GM18502 (cell line): Measurements from ENCODE around the gene POLR2J2.
"Not testable (repeated sequence)": the region's sequence is repeated elsewhere in the genome, so short reads cannot be mapped to it uniquely, and the experiment has no call there.

Source experiments
- ATAC-seq: cut with Tn5 transposase; IDR thresholded peaks from one replicate; pipeline ENCODE4 v1.9.1; 2021; ENCODE audit warnings: mild to moderate bottlenecking; ENCODE audit not compliant: unreplicated experiment, poor library complexity

The POLR2J2 gene

DNA sequence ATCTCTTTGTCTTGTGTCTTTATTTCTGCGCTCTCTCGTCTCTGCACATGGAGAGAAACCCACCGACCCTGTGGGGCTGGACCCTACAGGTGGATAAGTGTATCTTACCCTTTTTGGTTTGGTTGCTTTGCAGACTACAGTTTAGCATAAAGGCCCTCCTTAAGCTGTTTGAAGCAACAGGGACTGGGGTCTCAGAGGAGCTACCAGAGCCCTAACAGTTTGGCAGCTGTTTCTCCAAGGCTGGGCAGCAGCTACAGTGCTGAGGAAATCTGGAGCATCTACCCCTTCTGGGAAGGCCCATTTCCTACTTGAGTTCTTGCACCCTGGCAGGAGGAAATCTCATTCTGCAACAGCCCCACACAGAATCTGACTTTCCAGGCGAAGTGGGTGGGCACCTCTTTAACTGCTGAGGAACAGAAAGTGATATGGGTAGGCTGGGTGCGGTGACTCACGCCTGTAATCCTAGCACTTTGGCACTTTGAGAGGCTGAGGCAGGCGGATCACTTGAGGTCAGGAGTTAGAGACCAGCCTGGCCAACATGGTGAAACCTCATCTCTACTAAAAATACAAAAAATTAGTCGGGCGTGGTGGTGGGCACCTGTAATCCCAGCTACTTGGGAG is 2.1 kb upstream of the POLR2J2 start:
- ATAC-seq = not testable (repeated sequence)

DNA sequence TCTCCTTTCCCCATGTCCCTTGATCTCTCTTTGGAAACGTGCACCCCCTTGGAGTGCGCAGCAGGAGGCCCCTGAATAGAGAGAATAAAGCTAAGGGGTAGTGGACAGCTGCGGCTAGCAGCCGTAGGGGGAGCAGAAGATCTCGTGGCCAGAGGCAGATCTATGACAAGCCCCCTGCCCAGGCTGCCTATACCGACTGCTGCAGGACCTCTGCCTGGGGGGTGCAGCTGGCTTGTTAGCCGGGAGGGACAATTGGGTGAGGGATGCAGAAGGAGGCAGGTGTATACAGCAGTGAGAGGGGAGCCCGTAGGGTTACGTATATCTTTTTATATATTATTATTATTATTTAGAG is 469 bp upstream of the POLR2J2 start:
- ATAC-seq = peak; percentile 31

DNA sequence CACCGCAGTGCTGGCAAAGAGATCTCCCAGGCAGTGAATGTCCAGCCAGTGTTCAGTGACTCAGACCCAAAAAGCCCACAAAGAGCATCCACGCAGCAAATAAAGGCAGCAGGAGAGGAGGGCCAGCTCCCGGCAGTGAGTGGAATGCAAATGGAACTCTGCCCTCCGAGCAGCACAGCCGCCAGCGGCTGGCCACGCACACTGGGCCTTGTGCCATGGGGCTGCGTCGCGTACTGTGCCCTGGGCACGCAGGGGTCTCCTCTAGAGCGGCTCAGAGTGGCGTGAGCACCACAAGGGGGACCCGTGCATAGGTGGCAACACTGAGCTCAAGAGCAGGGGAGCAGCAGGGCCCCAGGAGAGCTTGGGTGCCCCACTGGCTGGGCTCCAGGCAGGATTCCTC is 3.9 kb downstream of the POLR2J2 start:
- ATAC-seq = not testable (repeated sequence)

DNA sequence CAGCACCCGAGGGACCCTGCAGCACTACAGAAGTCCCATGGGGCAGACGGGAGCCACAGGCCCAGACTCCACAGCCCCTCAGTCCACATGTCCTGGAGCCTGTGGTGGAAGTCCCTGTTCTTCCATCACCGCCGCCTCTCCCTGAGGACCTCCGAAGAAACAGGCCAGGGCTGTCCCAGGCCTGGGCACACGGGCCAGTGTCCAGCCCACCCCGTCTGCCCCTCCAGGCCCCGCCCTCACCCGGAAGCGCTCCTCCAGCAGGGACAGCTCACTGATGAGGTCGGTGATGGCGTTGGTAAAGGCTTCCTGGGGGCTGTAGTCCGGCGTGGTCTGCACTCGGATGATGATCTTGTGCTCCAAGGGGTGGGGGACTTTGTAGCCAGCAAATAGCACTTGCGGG is 4.6 kb downstream of the POLR2J2 start:
- not testable (repeated sequence) for ATAC-seq

DNA sequence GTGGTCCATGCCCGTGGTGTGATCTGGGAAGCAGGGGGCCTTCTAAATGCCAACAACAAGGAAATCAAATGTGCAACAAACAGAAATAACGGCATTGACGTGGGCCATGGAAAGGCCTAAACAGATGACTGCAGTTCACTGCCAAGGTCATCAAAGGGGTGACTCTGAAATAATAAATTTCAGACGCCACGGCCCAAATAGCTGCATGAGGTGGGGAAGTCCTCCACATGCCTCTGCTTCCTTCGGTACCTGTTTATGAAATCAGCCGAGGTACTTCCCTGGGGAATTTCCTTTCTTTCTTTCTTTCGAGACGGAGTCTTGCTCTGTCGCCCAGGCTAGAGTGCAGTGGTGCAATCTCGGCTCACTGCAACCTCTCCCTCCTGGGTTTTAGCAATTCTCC is 6.7 kb downstream of the POLR2J2 start:
- not testable (repeated sequence) for ATAC-seq

DNA sequence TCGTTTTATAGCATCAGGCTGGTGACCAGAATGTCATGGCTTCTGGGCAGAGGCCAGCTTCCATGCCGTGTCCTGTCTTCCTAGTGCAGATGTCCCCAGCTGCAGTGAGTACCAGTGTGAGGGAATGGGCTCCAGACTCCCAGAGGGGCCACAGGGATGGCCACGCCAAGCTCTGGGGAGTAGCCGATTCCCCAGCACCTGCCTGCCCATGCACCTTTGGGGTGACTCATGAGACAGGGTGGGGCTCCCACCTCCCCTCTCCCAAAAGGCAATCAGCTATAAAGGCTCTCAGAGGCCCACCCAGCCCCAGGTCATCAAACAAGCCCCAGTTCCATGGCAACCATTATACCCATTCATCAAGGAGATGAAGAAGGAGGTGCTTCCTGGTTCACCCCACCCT is 21.5 kb downstream of the POLR2J2 start, which contains the start of gene SPDYE2B:
Gene SPDYE2B (plus strand): TSS at position 396 of the 400 bp plus-strand sequence. CDS start 2,030 bp downstream, outside the sequence.
- not testable (repeated sequence) for ATAC-seq

DNA sequence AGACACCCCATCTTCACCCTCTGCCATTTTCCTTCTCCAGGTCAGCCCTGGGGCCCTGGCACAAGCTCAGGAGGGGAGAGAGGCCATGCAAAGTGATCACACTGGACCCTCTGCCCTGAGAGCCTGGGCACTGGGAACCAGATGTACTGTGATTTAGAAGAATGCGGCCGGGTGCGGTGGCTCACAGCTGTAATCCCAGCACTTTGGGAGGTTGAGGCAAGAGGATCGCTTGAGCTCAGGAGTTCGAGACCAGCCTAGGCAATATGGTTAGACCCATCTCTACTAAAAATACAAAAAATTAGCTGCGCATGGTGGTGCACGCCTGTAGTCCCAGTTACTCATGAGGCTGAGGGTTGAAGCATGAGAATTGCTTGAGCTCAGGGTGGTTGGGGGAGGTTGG is 23.6 kb downstream of the POLR2J2 start:
- ATAC-seq = not testable (repeated sequence)

DNA sequence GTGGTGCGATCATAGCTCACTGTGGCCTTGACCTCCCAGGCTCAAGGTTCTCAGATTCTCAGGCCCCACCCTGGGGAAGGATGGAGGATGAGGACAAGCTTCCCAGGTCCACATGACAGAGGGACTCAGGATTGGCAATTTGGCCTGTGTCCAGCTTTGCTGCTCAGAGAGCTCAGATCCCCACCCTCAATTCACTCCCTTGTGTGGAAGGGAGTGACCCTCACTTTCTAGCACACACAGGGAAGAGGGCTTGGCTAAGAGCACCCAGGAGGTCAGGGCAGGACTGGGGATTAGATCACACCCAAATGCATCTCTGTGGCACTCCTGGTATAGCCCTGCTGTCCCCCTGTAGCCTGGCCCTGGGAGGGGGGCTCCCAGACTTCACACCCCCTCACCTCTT is 28.1 kb downstream of the POLR2J2 start:
- not testable (repeated sequence) for ATAC-seq

DNA sequence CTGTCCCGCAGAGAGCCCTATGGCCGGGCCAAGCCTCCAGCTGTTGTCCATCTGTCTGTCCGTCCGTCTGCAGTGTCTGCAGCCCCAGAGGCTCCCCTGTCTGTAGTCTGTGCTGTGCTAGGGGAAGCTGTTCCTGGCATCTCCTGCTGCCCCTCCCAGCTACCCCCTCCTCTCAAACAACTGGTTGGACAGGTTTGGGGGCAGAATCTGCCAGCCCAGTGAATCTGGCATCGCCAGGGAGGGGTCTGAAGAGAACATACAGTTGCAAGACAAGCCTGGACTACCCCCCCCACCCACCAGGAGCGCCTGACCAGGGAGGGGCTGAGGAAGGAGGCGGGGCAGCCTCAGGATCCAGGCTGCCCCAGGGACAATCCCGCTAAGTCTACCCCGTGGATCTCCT is 28.8 kb downstream of the POLR2J2 start, which contains the start of gene UPK3BL1:
Gene UPK3BL1 (minus strand): TSS at position 101 of the 400 bp plus-strand sequence. CDS start 50 bp downstream, at position 51.
- ATAC-seq = not testable (repeated sequence)

DNA sequence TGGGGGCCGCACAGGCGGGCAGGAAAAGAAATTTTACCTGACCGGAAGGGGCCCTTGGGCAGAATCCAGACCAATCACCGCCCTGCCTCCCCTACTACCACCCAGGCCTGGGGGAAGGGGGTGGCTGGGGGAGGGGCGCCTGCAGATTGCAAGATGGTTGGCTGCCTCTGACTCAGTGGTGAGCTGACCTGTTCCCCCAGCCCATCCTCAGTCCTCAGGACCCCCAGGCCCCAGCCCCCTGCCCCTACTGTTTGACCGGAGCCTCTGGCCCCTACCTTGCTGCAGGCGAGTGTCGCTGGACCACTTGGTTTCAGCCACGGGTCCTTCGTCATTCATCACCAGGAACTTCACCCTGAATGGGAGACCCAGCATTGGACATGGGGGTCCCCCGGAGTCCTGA is 32.6 kb downstream of the POLR2J2 start:
- ATAC-seq = peak; percentile 16

DNA sequence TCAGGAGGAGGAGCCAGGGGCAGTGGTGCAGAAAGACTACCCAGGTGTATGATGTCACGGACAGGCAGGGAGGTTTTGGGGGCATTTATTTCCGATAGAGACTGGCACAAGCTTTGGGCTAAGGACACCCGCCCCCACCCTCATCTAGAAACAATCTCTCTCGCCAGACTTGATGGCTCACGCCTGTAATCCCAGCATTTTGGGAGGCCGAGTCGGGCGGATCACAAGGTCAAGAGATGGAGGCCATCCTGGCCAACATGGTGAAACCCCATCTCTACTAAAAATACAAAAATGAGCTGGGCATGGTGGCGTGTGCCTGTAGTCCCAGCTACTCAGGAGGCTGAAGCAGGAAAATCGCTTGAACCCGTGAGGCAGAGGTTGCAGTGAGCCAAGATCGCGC is 34.5 kb downstream of the POLR2J2 start:
- not testable (repeated sequence) for ATAC-seq

DNA sequence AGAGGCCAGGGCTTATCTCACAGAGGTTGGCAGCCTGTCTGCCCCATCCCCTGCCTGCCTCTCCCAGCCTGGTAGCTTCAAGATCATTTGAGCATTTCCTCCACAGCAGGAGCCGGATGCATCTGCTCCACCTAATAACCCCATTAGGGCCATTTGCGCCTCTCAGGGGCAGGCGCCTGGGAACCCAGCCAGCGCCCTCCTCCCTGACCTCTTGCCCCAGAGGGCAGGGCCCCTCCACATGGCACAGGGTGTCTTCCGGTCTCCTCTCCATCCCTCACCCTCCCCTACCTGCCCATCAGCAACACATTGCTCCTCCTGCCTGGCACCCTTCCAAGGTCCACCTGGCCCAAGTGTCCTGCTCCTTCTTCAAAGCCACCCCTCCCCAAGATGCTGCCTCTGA is 36.1 kb downstream of the POLR2J2 start:
- ATAC-seq = not testable (repeated sequence)

DNA sequence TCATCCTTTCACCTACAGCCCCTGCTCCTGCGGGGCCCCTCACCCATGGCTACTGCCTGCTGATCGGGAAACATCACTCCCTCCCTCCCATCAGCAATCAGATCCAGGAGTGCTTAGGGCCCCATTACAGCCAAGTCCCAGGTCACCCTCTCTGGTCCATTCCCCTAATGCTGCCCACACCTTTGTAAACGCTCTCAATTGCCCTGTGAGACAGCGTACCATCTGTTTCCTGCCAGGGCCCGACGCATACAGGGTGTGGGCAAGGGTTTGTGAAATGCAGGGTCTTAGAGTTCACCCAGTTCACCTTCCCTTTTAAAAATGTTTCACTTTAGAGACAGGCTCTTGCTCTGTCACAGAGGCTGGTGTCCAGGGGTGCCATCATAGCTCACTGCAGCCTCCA is 37.2 kb downstream of the POLR2J2 start:
- not testable (repeated sequence) for ATAC-seq

DNA sequence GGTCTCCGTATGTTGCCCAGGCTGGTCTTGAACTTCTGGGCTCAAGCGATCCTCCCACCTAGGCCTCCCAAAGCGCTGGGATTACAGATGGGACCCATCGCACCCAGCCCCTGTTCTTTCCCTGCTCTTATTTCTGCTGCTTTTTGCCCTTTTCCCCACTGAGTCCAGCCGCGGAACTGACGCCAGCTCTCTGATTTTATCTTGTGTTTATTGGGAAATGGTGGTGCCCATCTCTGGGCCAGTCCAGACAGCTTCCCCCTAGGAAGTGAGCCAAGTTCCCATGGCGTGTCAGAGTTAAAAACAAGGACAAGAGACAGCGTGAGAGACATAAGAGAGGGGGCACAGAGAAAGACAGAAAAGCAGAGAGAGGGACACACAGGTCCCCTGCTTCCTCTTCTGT is 40.8 kb downstream of the POLR2J2 start:
- not testable (repeated sequence) for ATAC-seq

DNA sequence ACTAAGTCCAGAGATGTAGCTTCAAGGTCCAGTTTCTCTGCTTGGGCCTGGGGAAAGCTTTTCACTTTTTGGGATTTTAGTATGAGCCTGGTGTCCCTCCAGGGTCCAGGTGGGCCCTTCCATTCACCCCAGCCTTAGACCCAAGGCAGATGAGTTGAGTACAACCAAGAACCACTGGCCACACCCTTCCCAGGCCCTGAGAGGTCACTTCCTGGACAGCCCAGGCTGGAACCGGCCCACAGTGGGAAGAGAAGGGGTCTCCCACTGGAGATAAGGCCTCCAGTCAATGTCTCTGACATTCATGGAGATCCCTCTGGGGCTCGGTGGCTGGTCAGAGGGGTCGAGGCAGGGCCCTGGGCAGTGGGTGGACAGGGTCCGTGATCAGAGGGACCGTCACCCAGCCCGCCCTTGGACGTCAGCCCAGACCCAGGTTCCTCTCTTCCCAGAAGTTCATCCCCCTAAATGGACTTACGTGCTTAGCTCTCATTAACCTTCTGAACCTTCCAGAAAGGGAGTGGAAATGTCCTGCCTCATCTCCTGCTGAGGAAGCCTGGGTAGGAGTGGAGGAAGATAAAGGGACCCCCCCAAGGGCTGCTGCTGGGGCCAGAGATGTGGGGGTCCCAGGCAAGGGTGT is 44.1 kb downstream of the POLR2J2 start:
- not testable (repeated sequence) for ATAC-seq

DNA sequence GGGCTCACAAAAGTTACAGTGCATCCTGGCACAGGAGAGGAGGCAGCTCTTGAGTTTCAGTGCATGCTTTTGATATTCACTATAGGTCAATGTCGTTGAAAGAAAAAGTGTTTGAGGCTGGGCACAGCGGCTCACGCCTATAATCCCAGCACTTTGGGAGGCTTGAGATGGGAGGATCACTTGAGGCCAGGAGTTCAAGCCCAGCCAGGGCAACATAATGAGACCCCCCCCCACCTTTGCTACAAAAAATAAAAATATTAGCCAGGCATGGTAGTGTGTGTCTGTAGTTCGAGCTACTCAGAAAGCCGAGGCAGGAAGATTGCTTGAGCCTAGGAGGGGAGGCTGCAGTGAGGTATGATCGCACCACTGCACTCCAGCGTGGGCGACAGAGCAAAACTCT is 53.3 kb downstream of the POLR2J2 start:
- ATAC-seq = not testable (repeated sequence)

DNA sequence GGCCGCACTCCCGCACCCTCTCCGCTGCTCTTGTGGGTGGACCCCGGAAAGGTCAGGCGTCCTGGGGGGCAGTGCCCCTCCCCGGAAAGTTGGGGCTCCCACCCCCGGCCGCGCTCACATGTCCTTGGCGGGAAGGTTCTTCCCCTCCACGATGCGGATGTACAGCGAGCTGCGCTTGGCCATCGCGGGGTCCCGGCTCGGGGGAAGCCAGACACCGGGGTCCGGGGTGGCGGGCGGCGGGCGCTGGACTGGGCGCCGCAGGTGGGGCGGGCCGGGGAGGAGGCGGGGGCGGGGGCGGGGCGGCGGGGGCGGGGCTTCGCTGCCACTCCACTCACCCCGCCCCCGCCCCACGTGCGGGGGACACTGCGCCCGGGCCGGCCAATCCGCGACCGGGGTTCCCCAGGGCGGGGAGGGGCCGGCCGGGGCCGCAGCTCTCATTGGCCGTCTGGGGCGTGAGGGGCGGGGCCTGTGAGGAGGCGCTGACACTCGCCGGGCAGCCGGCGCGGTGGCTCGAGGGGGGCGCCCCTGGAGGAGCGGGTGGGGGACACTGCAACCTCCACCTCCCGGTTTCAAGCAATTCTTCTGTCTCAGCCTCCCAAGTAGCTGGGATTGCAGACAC is 54.8 kb downstream of the POLR2J2 start, which contains the start of gene RASA4:
Gene RASA4 (minus strand): TSS at position 250 of the 619 bp plus-strand sequence. CDS start 67 bp downstream, at position 183.
- ATAC-seq = peak; percentile 59
